Mesendoderm (in vitro differentiated cells): ENCODE measurements around the gene TBP.

Experiments used
- DNase-seq: peaks from one replicate; pipeline ENCODE4 v3.0.0; 2013
- H2AK5ac ChIP-seq: 2 replicates; pipeline ENCODE4 v1.6.1; 2013; ENCODE audit warnings: low read length, inconsistent platforms
- H2BK120ac ChIP-seq: 2 replicates; pipeline ENCODE4 v1.6.1; 2013; ENCODE audit warnings: low read depth, mild to moderate bottlenecking, low read length, moderate library complexity, mixed read lengths
- H2BK15ac ChIP-seq: replicated peaks from 2 replicates; pipeline ENCODE4 v1.6.1; 2013; ENCODE audit warnings: low read depth, mild to moderate bottlenecking, moderate library complexity
- H2BK5ac ChIP-seq: 2 replicates; pipeline ENCODE4 v1.6.1; 2013; ENCODE audit warnings: low read length, inconsistent platforms
- H3K18ac ChIP-seq: 2 replicates; pipeline ENCODE4 v1.6.1; 2013; ENCODE audit warnings: mild to moderate bottlenecking, low read length, mixed read lengths
- H3K23ac ChIP-seq: one replicate; pipeline ENCODE4 v1.6.1; 2013; ENCODE audit warnings: low read length
- H3K27ac ChIP-seq: 2 replicates; pipeline ENCODE4 v1.5.1; 2013; ENCODE audit warnings: low read depth, mild to moderate bottlenecking, inconsistent platforms, low read length, moderate library complexity
- H3K27me3 ChIP-seq: 2 replicates; pipeline ENCODE4 v1.6.1; 2013; ENCODE audit warnings: low read length, control low read depth, mild to moderate bottlenecking, inconsistent platforms; ENCODE audit not compliant: insufficient read depth, poor library complexity
- H3K36me3 ChIP-seq: 2 replicates; pipeline ENCODE4 v1.6.1; 2013; ENCODE audit warnings: low read length, inconsistent platforms; ENCODE audit not compliant: control insufficient read depth, insufficient read depth
- H3K4ac ChIP-seq: one replicate; pipeline ENCODE4 v1.6.1; 2013; ENCODE audit warnings: low read depth, mild to moderate bottlenecking, low read length, moderate library complexity
- H3K4me1 ChIP-seq: 2 replicates; pipeline ENCODE4 v1.6.1; 2013; ENCODE audit warnings: low read depth, low read length, inconsistent platforms; ENCODE audit not compliant: control insufficient read depth
- H3K4me2 ChIP-seq: 2 replicates; pipeline ENCODE4 v1.6.1; 2013; ENCODE audit warnings: low read length
- H3K4me3 ChIP-seq: 2 replicates; pipeline ENCODE4 v1.5.1; 2013; ENCODE audit warnings: mild to moderate bottlenecking, low read length
- H3K56ac ChIP-seq: one replicate; pipeline ENCODE4 v1.6.1; 2013; ENCODE audit warnings: low read length
- H3K79me1 ChIP-seq: 2 replicates; pipeline ENCODE4 v1.6.1; 2013; ENCODE audit warnings: low read length, inconsistent platforms
- H3K79me2 ChIP-seq: 2 replicates; pipeline ENCODE4 v1.6.1; 2013; ENCODE audit warnings: mild to moderate bottlenecking, low read length; ENCODE audit not compliant: control insufficient read depth, insufficient read depth
- H3K9ac ChIP-seq: 2 replicates; pipeline ENCODE4 v1.6.1; 2013; ENCODE audit warnings: low read length, inconsistent platforms
- H4K5ac ChIP-seq: one replicate; pipeline ENCODE4 v1.6.1; 2013; ENCODE audit warnings: low read length
- H4K8ac ChIP-seq: one replicate; pipeline ENCODE4 v1.6.1; 2013; ENCODE audit warnings: low read depth, mild to moderate bottlenecking, control low read depth, low read length, moderate library complexity
- WGBS: extraction: QIAGEN DNeasy Blood & Tissue Kit; methylation state at CpG from one replicate; pipeline ENCODE4 v1.1.7; 2013; ENCODE audit warnings: low lambda C conversion rate, missing lambda C conversion rate; ENCODE audit not compliant: insufficient coverage; ENCODE audit errors: extremely low coverage; 5-methylcytosine and 5-hydroxymethylcytosine counted together

Gene TBP

GRCh38 chr6:170554796-170555137, 598 bp downstream of the TBP start:
- Histone ChIP-seq H3K4me1 (peaks cover 5% of the 10 kb centered on the region), H3K9ac (peak overlapping the region; percentile 85), H4K8ac (no peak overlapping the region), H3K4me2 (peak overlapping the region; percentile 70), H3K27me3 (no peaks in the 10 kb centered on the region), H3K18ac (no peak overlapping the region), H3K4me3 (peak overlapping the region; percentile 72), H3K79me1 (peaks cover 8% of the 10 kb centered on the region), H4K5ac (no peak overlapping the region), H3K23ac (no peak overlapping the region), H2AK5ac (no peak overlapping the region), H3K27ac (no peak overlapping the region), H3K4ac (no peak overlapping the region), H3K79me2 (peaks cover 53% of the 10 kb centered on the region), H2BK120ac (no peak overlapping the region), H2BK15ac (no peak overlapping the region), H2BK5ac (no peak overlapping the region), H3K36me3 (no peaks in the 10 kb centered on the region), H3K56ac (peak overlapping the region; percentile 98)
- no peak for DNase-seq
- WGBS, result no CpG with 5 or more reads among the region's 7 CpGs

- H3K27me3 ChIP-seq, result no peaks in the 10 kb centered on the region
- no peaks in the 10 kb centered on the region for H3K36me3 ChIP-seq
- no peak overlapping the region for H2AK5ac ChIP-seq
- no peak overlapping the region for H3K56ac ChIP-seq
- no peak overlapping the region for H3K27ac ChIP-seq
- WGBS, result no CpG with 5 or more reads among the region's 3 CpGs
- H3K4me3 ChIP-seq, result no peak overlapping the region
- no peak overlapping the region for H2BK5ac ChIP-seq
- peaks cover 48% of the 10 kb centered on the region for H3K79me2 ChIP-seq
- H4K5ac ChIP-seq, result no peak overlapping the region
- H2BK120ac ChIP-seq, result no peak overlapping the region
- no peak overlapping the region for H3K18ac ChIP-seq
- H2BK15ac ChIP-seq, result no peak overlapping the region
- DNase-seq, result no peak
- H3K4ac ChIP-seq, result no peak overlapping the region
- H4K8ac ChIP-seq, result no peak overlapping the region
- peaks cover 8% of the 10 kb centered on the region for H3K79me1 ChIP-seq
- no peak overlapping the region for H3K23ac ChIP-seq
- peak overlapping the region; percentile 70 for H3K4me2 ChIP-seq
- H3K4me1 ChIP-seq, result peaks cover 5% of the 10 kb centered on the region
- H3K9ac ChIP-seq, result peak overlapping the region; percentile 85
Measured at GRCh38 chr6:170555305-170555704, 1.1 kb downstream of the TBP start.

DNA sequence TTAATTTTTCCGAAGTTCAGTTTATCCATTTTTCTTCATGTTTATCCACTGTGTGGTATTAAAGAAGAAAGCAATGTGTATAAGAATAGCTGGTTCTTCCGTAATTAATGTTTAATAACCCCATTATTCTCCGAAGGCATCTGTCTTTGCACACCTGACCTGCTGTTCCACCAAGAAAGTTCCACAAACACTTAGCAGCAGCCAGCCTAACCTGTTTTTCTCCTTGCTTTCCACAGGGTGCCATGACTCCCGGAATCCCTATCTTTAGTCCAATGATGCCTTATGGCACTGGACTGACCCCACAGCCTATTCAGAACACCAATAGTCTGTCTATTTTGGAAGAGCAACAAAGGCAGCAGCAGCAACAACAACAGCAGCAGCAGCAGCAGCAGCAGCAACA, 7.4 kb downstream of the TBP start:
- Histone ChIP-seq H4K8ac (no peak overlapping the region), H3K79me2 (peaks cover 4% of the 10 kb centered on the region), H2BK5ac (no peak overlapping the region), H3K9ac (no peak overlapping the region), H4K5ac (no peak overlapping the region), H3K27me3 (no peaks in the 10 kb centered on the region), H3K4ac (no peak overlapping the region), H3K79me1 (peaks cover 3% of the 10 kb centered on the region), H2BK120ac (no peak overlapping the region), H3K36me3 (peaks cover 2% of the 10 kb centered on the region), H2BK15ac (no peak overlapping the region), H3K4me2 (no peak overlapping the region), H3K23ac (no peak overlapping the region), H3K18ac (no peak overlapping the region), H3K4me1 (no peaks in the 10 kb centered on the region), H3K4me3 (no peak overlapping the region), H3K27ac (no peak overlapping the region), H2AK5ac (no peak overlapping the region), H3K56ac (no peak overlapping the region)
- no CpG with 5 or more reads among the region's 4 CpGs for WGBS
- DNase-seq, result no peak

GRCh38 chr6:170564936-170565530, 10.9 kb downstream of the TBP start:
- H3K4ac ChIP-seq, result no peak overlapping the region
- H3K56ac ChIP-seq, result no peak overlapping the region
- no peak overlapping the region for H4K5ac ChIP-seq
- H4K8ac ChIP-seq, result no peak overlapping the region
- no peak overlapping the region for H2BK5ac ChIP-seq
- H3K27ac ChIP-seq, result no peak overlapping the region
- H3K4me3 ChIP-seq, result no peak overlapping the region
- DNase-seq, result no peak
- WGBS, result no CpG with 5 or more reads among the region's 8 CpGs
- no peak overlapping the region for H3K9ac ChIP-seq
- no peaks in the 10 kb centered on the region for H3K27me3 ChIP-seq
- H2AK5ac ChIP-seq, result no peak overlapping the region
- H3K4me1 ChIP-seq, result no peaks in the 10 kb centered on the region
- H3K79me1 ChIP-seq, result no peaks in the 10 kb centered on the region
- H2BK15ac ChIP-seq, result no peak overlapping the region
- H3K23ac ChIP-seq, result no peak overlapping the region
- no peak overlapping the region for H3K4me2 ChIP-seq
- peaks cover 6% of the 10 kb centered on the region for H3K36me3 ChIP-seq
- H3K79me2 ChIP-seq, result no peaks in the 10 kb centered on the region
- H3K18ac ChIP-seq, result no peak overlapping the region
- H2BK120ac ChIP-seq, result no peak overlapping the region

GRCh38 chr6:170572704-170573466, 18.7 kb downstream of the TBP start:
- no peak overlapping the region for H2BK15ac ChIP-seq
- no peak overlapping the region for H2BK5ac ChIP-seq
- H3K23ac ChIP-seq, result no peak overlapping the region
- no CpG with 5 or more reads among the region's 2 CpGs for WGBS
- H3K36me3 ChIP-seq, result peaks cover 2% of the 10 kb centered on the region
- H3K79me1 ChIP-seq, result no peaks in the 10 kb centered on the region
- H3K56ac ChIP-seq, result no peak overlapping the region
- no peak overlapping the region for H4K8ac ChIP-seq
- no peak overlapping the region for H3K9ac ChIP-seq
- no peaks in the 10 kb centered on the region for H3K27me3 ChIP-seq
- DNase-seq, result peak; percentile 91
- H3K18ac ChIP-seq, result no peak overlapping the region
- no peak overlapping the region for H2AK5ac ChIP-seq
- H3K27ac ChIP-seq, result peak overlapping the region; percentile 47
- no peaks in the 10 kb centered on the region for H3K4me1 ChIP-seq
- H2BK120ac ChIP-seq, result no peak overlapping the region
- H3K4me2 ChIP-seq, result no peak overlapping the region
- H3K4me3 ChIP-seq, result no peak overlapping the region
- no peak overlapping the region for H3K4ac ChIP-seq
- H4K5ac ChIP-seq, result no peak overlapping the region
- H3K79me2 ChIP-seq, result no peaks in the 10 kb centered on the region
